H1 (cell line): Measurements from ENCODE around the gene COG3. TPM values are rescaled to one million over a fixed set of nuclear protein-coding genes. Genes with fewer than 3 reads are reported as not detected.

Source experiments
- ASH2L ChIP-seq: fragments of 200-600, 300-600 bp; sonication (generic); IDR thresholded peaks from one replicate; pipeline ENCODE4 v1.7.1; 2017; ENCODE audit warnings: low read length
- ATF3 ChIP-seq: IDR thresholded peaks from 2 replicates; pipeline ENCODE4 v1.6.1; 2011; ENCODE audit warnings: low read depth, mild to moderate bottlenecking, low read length; ENCODE audit not compliant: insufficient read depth
- CHD2 ChIP-seq: IDR thresholded peaks from 2 replicates; pipeline ENCODE4 v1.6.1; 2012; ENCODE audit warnings: low read length, improper control_type of control experiment
- FOSL1 ChIP-seq: IDR thresholded peaks from 2 replicates; pipeline ENCODE4 v1.6.1; 2011; ENCODE audit warnings: mild to moderate bottlenecking, low read depth, low read length, moderate library complexity; ENCODE audit not compliant: insufficient read depth
- MAX ChIP-seq: IDR thresholded peaks from 2 replicates; pipeline ENCODE4 v1.6.1; 2012; ENCODE audit warnings: inconsistent platforms
- RAD21 ChIP-seq, 2 experiments: IDR thresholded peaks in 1 of 2; conservative IDR thresholded peaks in 1 of 2; 2 replicates each; pipeline ENCODE4 v1.6.1; 2011; ENCODE audit warnings: low read depth in 2 of 2, low read length in 2 of 2, improper control_type of control experiment in 1 of 2, inconsistent platforms in 1 of 2, mild to moderate bottlenecking in 1 of 2, moderate library complexity in 1 of 2
- RNF2 ChIP-seq: fragments of 200-900, 300-1000 bp; sonication (generic); IDR thresholded peaks from 2 replicates; pipeline ENCODE4 v1.7.1; 2016; ENCODE audit warnings: borderline replicate concordance, low read depth, mild to moderate bottlenecking, antibody characterized with exemption, low read length; ENCODE audit not compliant: poor library complexity, severe bottlenecking; ENCODE audit errors: missing control alignments
- SIN3A ChIP-seq, 2 experiments: IDR thresholded peaks in 1 of 2; conservative IDR thresholded peaks in 1 of 2; 2 replicates each; pipeline ENCODE4 v1.6.1; 2011 to 2012; ENCODE audit warnings: low read length in 2 of 2, improper control_type of control experiment in 1 of 2, low read depth in 1 of 2, mild to moderate bottlenecking in 1 of 2
- polyA plus RNA-seq, 7 experiments: library from polyadenylated mRNA; depleted of rRNA in 3 of 7; stranded (reverse) in 5 of 7; unstranded in 2 of 7; fragments of >200 nt in 5 of 7; fragments of 200-250 nt in 2 of 7; gene quantifications; 1 replicate in 5 of 7; 2 replicates in 1 of 7; 4 replicates in 1 of 7; pipeline versions ENCODE4 v1.2.1 to v1.2.3, GENCODE V29; 2011 to 2013; ENCODE audit warnings: missing spikeins in 2 of 7, mixed read lengths in 2 of 7
- small RNA-seq: library from polyadenylated mRNA; stranded (forward); fragments of <200 nt; extraction: miRNeasy Mini kit (QIAGEN cat#:217004); gene quantifications from one replicate; pipeline ENCODE3, GENCODE V24; 2013; ENCODE audit not compliant: insufficient read depth
- total RNA-seq: library from RNA; stranded (reverse); fragmentation: NEBNext Ultra II Directional; extraction: Animal tissue kit (Norgen Biotek cat#: 25700); gene quantifications from 2 replicates; pipeline ENCODE4 v1.2.1, GENCODE V29; 2021

COG3 gene
- total and polyA plus RNA-seq, 2 of the 8 experiments (the other 6 are each of a cell fraction or from before 2014, with no cell fraction given) = 12.7 to 13.5 TPM

GRCh38 chr13:45584816-45585215 is 120.1 kb downstream of the COG3 start (continued):
- TF ChIP-seq ATF3 (no peak), ASH2L (no peak), RAD21 (IDR thresholded peaks at IDR 0.05 in 1 of 2, conservative IDR thresholded peaks at IDR 0.05 in 1 of 2; ENCODE audit: low read depth in 2 of 2, low read length in 2 of 2) (peak; percentile 39 to 54), CHD2 (no peak), RNF2 (no peak), MAX (peak; percentile 42; the same call in 1 of the 2 replicates), SIN3A (conservative IDR thresholded peaks at IDR 0.05 in 1 of 2, IDR thresholded peaks at IDR 0.05 in 1 of 2; ENCODE audit: low read depth in 1 of 2, low read length in 2 of 2) (no peak), FOSL1 (no peak)

Small RNA genes within 50 kb of the gene (small RNA-seq; reads per million reads assigned to genes)
- not detected for gene RNA5SP27
- not detected for gene TIMM9P3

Other genes starting within 250 kb of the COG3 start
- 2,279 and 2,327 TPM in 2 replicates for gene TPT1, start 123.8 kb upstream of the COG3 start, total RNA-seq
- gene TPT1, start 123.8 kb upstream of the COG3 start, polyA plus RNA-seq (2011; rRNA removed) = 1,570 and 2,245 TPM in 2 replicates
- gene SLC25A30, start 46.6 kb upstream of the COG3 start, total RNA-seq = 7.4 and 8.7 TPM in 2 replicates
- 2.1 and 2.5 TPM in 2 replicates for gene SLC25A30, start 46.6 kb upstream of the COG3 start, polyA plus RNA-seq (2011; rRNA removed)
- gene ERICH6B, start 150.8 kb downstream of the COG3 start, total RNA-seq = not detected in 2 replicates
- gene ERICH6B, start 150.8 kb downstream of the COG3 start, polyA plus RNA-seq (2011; rRNA removed) = not detected in 2 replicates
- gene CBY2, start 237.4 kb downstream of the COG3 start, total RNA-seq = not detected in 2 replicates
- gene CBY2, start 237.4 kb downstream of the COG3 start, polyA plus RNA-seq (2011; rRNA removed) = 0.63 TPM in 1 of 2 replicates, not detected in the other